ENCODE measurements around the gene TUBB2B.
"Not testable (repeated sequence)": the region's sequence is repeated elsewhere in the genome, so short reads cannot be mapped to it uniquely, and the experiment has no call there.

TUBB2B gene

GRCh38 chr6:3251462-3252314, 24.2 kb upstream of the TUBB2B start:
- peak; percentile 99 for TF ChIP-seq CTCF (conservative IDR thresholded peaks at IDR 0.05; ENCODE audit: control insufficient read depth, insufficient read depth, low read depth, low read length)
- H3K4me3 ChIP-seq (ENCODE audit: control insufficient read depth, low read depth, low read length): no peak overlapping the region
- DNase-seq (ENCODE audit: low read depth): peak; percentile 77

- TF ChIP-seq CTCF (conservative IDR thresholded peaks at IDR 0.05; ENCODE audit: control insufficient read depth, insufficient read depth, low read depth, low read length): no peak
- H3K4me3 ChIP-seq (ENCODE audit: control insufficient read depth, low read depth, low read length): no peak overlapping the region
- DNase-seq (ENCODE audit: low read depth): no peak
Measured at GRCh38 chr6:3250231-3250675, 22.8 kb upstream of the TUBB2B start.

- no peak overlapping the region for H3K4me3 ChIP-seq (ENCODE audit: control insufficient read depth, low read depth, low read length)
- DNase-seq (ENCODE audit: low read depth): no peak
- TF ChIP-seq CTCF (conservative IDR thresholded peaks at IDR 0.05; ENCODE audit: control insufficient read depth, insufficient read depth, low read depth, low read length): no peak
Measured at GRCh38 chr6:3249821-3250220, 22.4 kb upstream of the TUBB2B start.

GRCh38 chr6:3247255-3248146, 20.0 kb upstream of the TUBB2B start:
- DNase-seq (ENCODE audit: low read depth): peak; percentile 82
- peak overlapping the region; percentile 42 for H3K4me3 ChIP-seq (ENCODE audit: control insufficient read depth, low read depth, low read length)
- TF ChIP-seq CTCF (conservative IDR thresholded peaks at IDR 0.05; ENCODE audit: control insufficient read depth, insufficient read depth, low read depth, low read length): no peak

GRCh38 chr6:3245216-3245615, 17.8 kb upstream of the TUBB2B start:
- no peak for DNase-seq (ENCODE audit: low read depth)
- no peak for TF ChIP-seq CTCF (conservative IDR thresholded peaks at IDR 0.05; ENCODE audit: control insufficient read depth, insufficient read depth, low read depth, low read length)

GRCh38 chr6:3244832-3245161, 17.3 kb upstream of the TUBB2B start:
- not testable (repeated sequence) for DNase-seq (ENCODE audit: low read depth); H3K4me3 ChIP-seq (ENCODE audit: control insufficient read depth, low read depth, low read length)

More at GRCh38 chr6:3245216-3245615, 17.8 kb upstream of the TUBB2B start:
- H3K4me3 ChIP-seq (ENCODE audit: control insufficient read depth, low read depth, low read length): no peak overlapping the region

Measured in fibroblast of mammary gland (primary cell).